GM19468 (cell line): ENCODE measurements around the gene CZIB.
"Not testable (repeated sequence)": the region's sequence is repeated elsewhere in the genome, so short reads cannot be mapped to it uniquely, and the experiment has no call there.

Experiments
- ATAC-seq: cut with Tn5 transposase; IDR thresholded peaks from one replicate; pipeline ENCODE4 v1.9.1; 2021; ENCODE audit warnings: mild to moderate bottlenecking, moderate library complexity, moderate number of reproducible peaks; ENCODE audit not compliant: unreplicated experiment; ENCODE audit errors: extremely low read depth

CZIB gene

GRCh38 chr1:53195246-53196016 is 25.0 kb downstream of the CZIB start:
- ATAC-seq = no peak

- ATAC-seq = no peak
These were observed 30.2 kb downstream of the CZIB start for GRCh38 chr1:53190210-53190611.

- no peak for ATAC-seq
These were observed 31.4 kb downstream of the CZIB start for GRCh38 chr1:53189061-53189460.

GRCh38 chr1:53188099-53188498 is 32.3 kb downstream of the CZIB start:
- no peak for ATAC-seq

GRCh38 chr1:53187401-53187800 is 33.0 kb downstream of the CZIB start:
- no peak for ATAC-seq

GRCh38 chr1:53186533-53186932 is 33.9 kb downstream of the CZIB start:
- no peak for ATAC-seq

DNA sequence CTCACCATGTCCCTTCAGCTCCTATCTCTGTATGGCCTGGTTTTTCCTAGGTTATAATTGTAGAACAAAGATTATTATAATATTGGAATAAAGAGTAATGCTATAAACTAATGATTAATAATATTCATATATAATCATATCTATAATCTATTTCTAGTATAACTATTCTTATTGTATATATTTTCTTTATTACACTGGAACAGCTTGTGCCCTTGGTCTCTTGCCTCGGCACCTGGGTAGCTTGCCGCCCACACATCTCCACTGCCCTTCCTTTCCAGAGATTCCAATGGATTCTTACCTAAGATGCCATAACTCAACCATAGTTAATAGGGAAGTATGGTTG is 34.5 kb downstream of the CZIB start:
- not testable (repeated sequence) for ATAC-seq

- no peak for ATAC-seq
These were observed 37.1 kb downstream of the CZIB start for GRCh38 chr1:53183095-53183990.

DNA sequence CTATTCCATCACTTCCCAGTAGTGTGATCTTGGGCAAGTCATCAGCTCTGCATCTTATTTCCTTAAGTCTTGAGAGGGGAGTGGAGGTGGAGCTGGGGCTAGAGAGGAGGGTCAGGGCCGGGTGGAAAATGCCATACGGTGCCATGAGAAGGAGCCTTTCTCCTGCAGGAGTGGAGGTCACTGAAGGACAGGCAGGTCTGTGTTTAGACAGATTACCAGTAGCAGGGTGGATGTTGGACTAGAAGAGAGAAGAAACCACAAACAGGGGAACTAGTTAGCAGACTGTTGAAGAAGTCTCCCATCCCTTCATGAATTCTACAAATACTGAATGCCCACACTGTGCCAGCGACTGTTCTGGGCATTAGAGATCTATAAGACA is 37.7 kb downstream of the CZIB start:
- no peak for ATAC-seq

- no peak for ATAC-seq
These were observed 38.3 kb downstream of the CZIB start for GRCh38 chr1:53182111-53182593.

DNA sequence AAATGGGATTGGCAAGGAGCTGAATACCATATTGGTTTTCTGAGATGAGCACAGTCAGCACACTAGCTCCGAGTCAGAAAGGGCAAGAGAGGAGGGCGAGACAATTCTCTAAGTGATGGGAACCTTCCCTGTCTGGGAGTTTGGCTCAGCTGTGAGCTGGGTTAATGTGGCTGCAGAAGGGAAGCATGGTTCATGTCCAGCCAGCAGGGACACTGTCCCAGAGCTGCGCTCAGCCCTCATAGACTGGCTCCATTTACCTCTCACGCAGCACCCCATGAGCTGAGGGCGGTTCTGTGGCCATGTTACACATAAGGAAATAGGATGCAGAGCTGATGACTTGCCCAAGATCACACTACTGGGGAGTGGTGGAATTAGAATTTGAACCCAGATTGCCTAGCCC is 39.5 kb downstream of the CZIB start:
- no peak for ATAC-seq

- no peak for ATAC-seq
These were observed 40.2 kb downstream of the CZIB start for GRCh38 chr1:53180226-53180625.

DNA sequence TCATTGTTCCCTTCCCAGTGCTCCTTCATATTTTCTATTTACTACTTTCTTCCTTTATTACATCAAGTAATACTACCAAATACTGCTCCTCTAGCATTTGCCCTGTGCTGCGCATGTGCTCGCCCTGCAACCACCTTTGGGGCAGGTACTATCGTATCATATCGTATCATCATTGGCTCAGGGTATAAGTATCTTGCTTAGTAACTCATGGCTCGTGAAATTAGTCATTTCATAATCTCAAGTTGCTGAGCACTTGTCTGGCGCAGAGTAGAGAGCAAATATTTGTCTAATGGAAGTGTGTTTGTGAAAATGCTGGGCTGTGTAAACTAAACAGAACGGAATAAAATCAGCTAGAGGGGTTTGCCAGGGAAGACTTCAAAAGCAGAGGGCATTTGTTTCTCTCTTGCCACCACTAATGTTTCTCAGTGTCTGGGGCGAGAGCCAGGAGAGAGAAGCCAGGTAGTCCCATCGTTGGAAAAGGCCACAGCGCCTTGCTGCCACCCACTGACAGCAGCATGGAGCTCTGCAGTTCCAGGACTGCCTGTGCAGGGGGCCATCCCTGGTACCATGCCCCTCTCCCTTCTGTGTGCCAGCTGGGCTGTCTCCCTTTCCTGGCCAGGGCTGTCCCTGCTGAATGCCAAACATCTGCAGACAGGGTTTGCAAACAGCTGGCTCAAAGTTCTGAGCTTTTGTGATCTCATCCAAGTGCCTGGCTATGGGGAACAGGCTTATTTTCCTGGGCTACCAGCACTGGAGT is 43.8 kb downstream of the CZIB start:
- no peak for ATAC-seq

GRCh38 chr1:53174971-53175913 is 45.2 kb downstream of the CZIB start:
- ATAC-seq = no peak

DNA sequence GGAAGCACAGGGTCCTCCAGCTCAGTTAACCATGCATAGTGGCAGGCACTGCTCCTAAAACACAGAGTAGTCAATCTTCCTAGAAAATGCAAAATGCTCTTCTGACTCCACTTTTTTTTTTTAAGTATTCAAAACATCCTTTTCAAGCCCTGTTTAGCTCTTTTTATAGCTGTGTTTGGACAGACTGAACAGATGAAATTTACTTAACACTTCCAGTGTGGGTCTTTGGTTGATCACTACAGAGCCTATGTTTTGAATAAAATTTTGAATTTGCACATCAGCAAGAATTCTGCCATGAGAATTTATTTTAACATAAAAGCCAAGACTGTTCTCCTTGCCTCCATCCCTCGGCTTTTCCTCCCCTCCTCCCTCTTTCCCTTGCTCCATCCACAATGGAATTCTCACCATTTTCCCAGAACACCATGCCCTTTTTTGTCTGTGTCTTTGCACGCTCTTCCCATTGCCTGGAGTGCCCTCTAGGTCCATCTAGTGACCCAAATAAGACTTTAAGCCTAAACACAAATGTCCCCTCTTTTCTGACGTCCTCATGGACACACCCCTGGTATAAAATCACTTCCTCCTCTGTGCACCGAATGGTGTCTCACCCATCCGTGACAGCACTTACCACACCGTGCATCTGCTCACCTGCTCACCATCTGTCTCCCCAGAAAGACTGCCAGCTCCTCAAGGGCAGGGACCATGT is 47.9 kb downstream of the CZIB start:
- ATAC-seq = no peak

DNA sequence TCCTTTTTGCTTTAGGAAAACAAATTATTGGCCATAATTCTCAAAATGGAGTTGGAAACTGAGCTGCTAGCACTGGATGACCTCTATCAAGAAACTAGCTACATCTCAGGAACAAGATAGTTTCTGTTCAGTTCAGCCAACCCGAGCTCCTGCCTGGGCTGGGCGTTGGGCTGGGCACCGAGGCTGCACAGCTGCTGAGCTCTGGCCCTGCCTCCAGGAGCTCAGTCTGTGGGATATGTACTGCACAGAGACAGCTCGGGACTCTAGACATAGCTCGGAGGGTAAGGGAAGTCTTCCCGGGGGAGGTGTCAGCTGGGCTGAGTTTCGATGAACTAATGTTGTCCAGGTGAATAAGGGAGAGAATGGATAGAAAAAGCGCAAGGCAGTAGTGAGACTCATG is 53.5 kb downstream of the CZIB start:
- no peak for ATAC-seq

- no peak for ATAC-seq
These were observed 54.1 kb downstream of the CZIB start for GRCh38 chr1:53166366-53166765.

- ATAC-seq = no peak
These were observed 54.9 kb downstream of the CZIB start for GRCh38 chr1:53165408-53165961.
